ENCODE measurements around the gene TARM1.

GRCh38 chr19:54084410-54084809 is 3.2 kb upstream of the TARM1 start:
- TF ChIP-seq CTCF (IDR thresholded peaks at IDR 0.05) (no peak), POLR2A (IDR thresholded peaks at IDR 0.05) (no peak)

Data from lower leg skin (tissue), 3 donors.